NT2/D1 (cell line): Measurements from ENCODE around the gene ADAM15.
A peak's percentile ranks its signal among the peaks of the same experiment; 100 is the strongest.

ENCODE experiments used
- DNase-seq: peaks from one replicate; pipeline ENCODE4 v3.0.0-alpha.2; 2011; ENCODE audit warnings: low read depth, low spot score
- H3K27me3 ChIP-seq: 2 replicates; pipeline ENCODE4 v1.6.0; 2011; ENCODE audit warnings: mild to moderate bottlenecking; ENCODE audit not compliant: insufficient read length, insufficient read depth
- H3K36me3 ChIP-seq: 2 replicates; pipeline ENCODE4 v1.6.1; 2011; ENCODE audit warnings: mild to moderate bottlenecking, low read length, mixed read lengths; ENCODE audit not compliant: insufficient read depth, insufficient read length
- H3K4me1 ChIP-seq: 2 replicates; pipeline ENCODE4 v1.5.1; 2011; ENCODE audit not compliant: insufficient read depth, insufficient read length
- H3K4me3 ChIP-seq: 2 replicates; pipeline ENCODE4 v1.5.1; 2011; ENCODE audit warnings: low read depth; ENCODE audit not compliant: insufficient read length
- H3K9ac ChIP-seq: 2 replicates; pipeline ENCODE4 v1.6.0; 2011; ENCODE audit warnings: low read depth; ENCODE audit not compliant: insufficient read length
- H3K9me3 ChIP-seq: 2 replicates; pipeline ENCODE4 v1.5.1; 2011; ENCODE audit warnings: mild to moderate bottlenecking, low read length; ENCODE audit not compliant: insufficient read depth
- SUZ12 ChIP-seq: IDR thresholded peaks from 2 replicates; pipeline ENCODE4 v1.6.1; 2011; ENCODE audit not compliant: insufficient read length, insufficient read depth; ENCODE audit errors: extremely low read depth
- YY1 ChIP-seq: IDR thresholded peaks from 2 replicates; pipeline ENCODE4 v1.6.1; 2011; ENCODE audit not compliant: insufficient read length, insufficient read depth
- ZNF274 ChIP-seq: IDR thresholded peaks from 2 replicates; pipeline ENCODE4 v1.6.1; 2011; ENCODE audit warnings: mild to moderate bottlenecking, low read depth, low read length

The ADAM15 gene

GRCh38 chr1:155066777-155067176, 15.7 kb downstream of the ADAM15 start:
- no peak overlapping the region for H3K4me3 ChIP-seq
- peaks cover 44% of the 10 kb centered on the region for H3K36me3 ChIP-seq
- peaks cover 6% of the 10 kb centered on the region for H3K27me3 ChIP-seq
- no peaks in the 10 kb centered on the region for H3K9me3 ChIP-seq
- H3K9ac ChIP-seq, result no peak overlapping the region
- no peak for DNase-seq
- H3K4me1 ChIP-seq, result peaks cover 40% of the 10 kb centered on the region
- no peak for TF ChIP-seq ZNF274

- H3K27me3 ChIP-seq, result no peaks in the 10 kb centered on the region
- H3K4me1 ChIP-seq, result peaks cover 47% of the 10 kb centered on the region
- H3K4me3 ChIP-seq, result no peak overlapping the region
- H3K9me3 ChIP-seq, result no peaks in the 10 kb centered on the region
- peaks cover 44% of the 10 kb centered on the region for H3K36me3 ChIP-seq
- DNase-seq, result no peak
- no peak overlapping the region for H3K9ac ChIP-seq
- TF ChIP-seq ZNF274 (no peak), SUZ12 (no peak), YY1 (no peak)
Measured at GRCh38 chr1:155068599-155068998, 17.5 kb downstream of the ADAM15 start.

DNA sequence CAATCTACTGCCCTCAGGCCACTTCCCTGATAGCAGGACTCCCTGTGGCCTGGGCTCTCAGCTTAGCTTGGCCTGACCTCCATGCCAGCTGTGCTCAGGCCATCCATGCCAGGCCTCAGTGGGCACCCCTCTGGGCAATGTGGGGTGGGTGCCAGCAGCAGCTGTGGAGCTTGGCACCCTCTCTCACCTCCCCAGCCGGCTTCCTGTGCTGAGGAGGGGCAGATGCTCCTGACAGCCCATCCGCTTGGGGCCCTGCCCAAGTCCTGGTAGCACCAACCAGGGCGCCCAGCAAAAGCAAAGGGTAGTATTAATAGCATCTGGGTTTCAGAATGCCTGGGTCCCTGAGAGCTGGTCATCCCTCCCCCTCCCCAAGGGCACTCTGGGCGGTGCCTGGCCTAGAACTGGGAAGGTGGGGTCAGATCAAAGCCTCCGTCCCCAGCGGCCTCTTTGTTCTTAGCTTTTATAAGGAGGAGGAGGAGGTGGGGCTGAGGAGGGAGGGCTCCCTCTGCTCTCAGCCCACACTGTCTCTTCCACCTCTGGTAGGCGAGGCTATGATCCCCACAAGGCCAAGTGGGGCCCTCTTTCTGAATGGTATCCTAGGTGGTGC, 18.5 kb downstream of the ADAM15 start:
- no peaks in the 10 kb centered on the region for H3K9me3 ChIP-seq
- peaks cover 44% of the 10 kb centered on the region for H3K36me3 ChIP-seq
- H3K4me1 ChIP-seq, result peaks cover 50% of the 10 kb centered on the region
- no peak for DNase-seq
- H3K4me3 ChIP-seq, result no peak overlapping the region
- no peak for TF ChIP-seq YY1
- no peak for TF ChIP-seq ZNF274
- TF ChIP-seq SUZ12, result no peak
- no peaks in the 10 kb centered on the region for H3K27me3 ChIP-seq
- H3K9ac ChIP-seq, result no peak overlapping the region

DNA sequence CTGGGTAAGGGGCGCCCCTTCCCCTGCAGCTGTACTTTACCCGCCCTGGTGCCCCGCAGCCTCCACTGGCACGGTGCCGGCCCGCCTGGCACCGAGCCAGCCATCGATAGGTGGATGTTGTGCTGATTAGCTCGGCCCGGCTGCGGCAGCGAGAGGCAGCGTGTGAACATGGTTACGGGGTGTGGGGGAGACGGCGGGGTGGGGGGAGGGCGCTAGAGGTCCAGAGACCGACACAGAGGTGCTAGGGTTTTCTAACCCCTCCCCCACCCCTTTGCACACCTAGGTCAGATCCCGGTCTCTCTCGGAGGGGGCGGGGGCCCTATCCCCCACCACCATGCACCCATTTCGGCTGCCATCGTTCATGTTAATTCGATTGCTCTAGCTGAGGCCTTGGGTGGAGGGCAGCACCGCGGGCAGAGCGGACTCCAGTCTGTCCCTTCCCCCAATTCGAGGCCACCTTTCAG, 19.1 kb downstream of the ADAM15 start:
- TF ChIP-seq ZNF274 (no peak), SUZ12 (no peak)
- H3K9ac ChIP-seq, result peak overlapping the region; percentile 29
- no peaks in the 10 kb centered on the region for H3K9me3 ChIP-seq
- peaks cover 40% of the 10 kb centered on the region for H3K36me3 ChIP-seq
- H3K4me1 ChIP-seq, result peaks cover 46% of the 10 kb centered on the region
- no peak for DNase-seq
- no peak overlapping the region for H3K4me3 ChIP-seq
- no peaks in the 10 kb centered on the region for H3K27me3 ChIP-seq

- DNase-seq, result peak; percentile 90
- peaks cover 45% of the 10 kb centered on the region for H3K4me1 ChIP-seq
- no peak overlapping the region for H3K4me3 ChIP-seq
- H3K36me3 ChIP-seq, result peaks cover 38% of the 10 kb centered on the region
- peak overlapping the region; percentile 53 for H3K9ac ChIP-seq
- H3K27me3 ChIP-seq, result no peaks in the 10 kb centered on the region
- no peaks in the 10 kb centered on the region for H3K9me3 ChIP-seq
- TF ChIP-seq SUZ12 (no peak), ZNF274 (no peak)
Measured at GRCh38 chr1:155070721-155071569, 19.8 kb downstream of the ADAM15 start.

GRCh38 chr1:155071701-155072100, 20.6 kb downstream of the ADAM15 start:
- no peak for DNase-seq
- Histone ChIP-seq H3K36me3 (peaks cover 31% of the 10 kb centered on the region), H3K27me3 (no peaks in the 10 kb centered on the region), H3K9ac (no peak overlapping the region), H3K4me3 (no peak overlapping the region), H3K4me1 (peaks cover 45% of the 10 kb centered on the region), H3K9me3 (no peaks in the 10 kb centered on the region)
- no peak for TF ChIP-seq ZNF274
- TF ChIP-seq SUZ12, result no peak

DNA sequence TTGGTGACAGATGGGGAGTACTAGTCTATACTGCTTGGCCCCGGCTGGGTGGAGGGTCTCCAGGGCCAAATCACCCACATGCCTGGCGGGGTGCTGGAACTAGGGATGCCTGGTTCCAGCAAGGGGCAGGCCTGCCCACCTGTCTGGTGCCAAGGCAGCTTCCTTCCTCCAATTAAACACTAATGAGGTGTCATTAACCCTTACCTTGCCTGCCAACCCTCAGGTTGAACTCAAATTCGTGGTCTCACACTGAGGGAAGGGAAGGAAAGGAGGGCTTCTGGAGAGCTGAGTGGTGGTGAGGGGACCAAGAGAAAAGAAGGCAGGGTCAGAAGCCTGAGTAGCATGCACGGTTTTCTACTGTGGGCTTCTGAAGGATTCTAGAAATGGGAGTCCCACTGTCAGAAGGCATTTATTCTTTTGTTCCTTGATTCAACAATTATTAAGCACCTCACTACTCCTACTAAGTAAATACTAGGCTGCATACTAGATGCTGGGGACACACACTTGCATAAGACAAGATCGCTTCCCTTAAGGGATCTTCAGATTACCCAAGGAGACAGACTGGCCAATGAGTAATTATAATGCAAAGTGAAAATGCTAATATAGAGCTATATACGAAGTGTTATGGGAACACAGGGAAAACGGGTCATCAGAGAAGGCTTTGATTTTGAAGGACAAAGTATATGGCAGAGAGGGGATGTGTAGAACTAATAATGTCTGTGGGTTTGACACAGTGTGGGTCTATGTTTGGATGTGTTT, 21.6 kb downstream of the ADAM15 start:
- Histone ChIP-seq H3K36me3 (peaks cover 23% of the 10 kb centered on the region), H3K4me3 (no peak overlapping the region), H3K9me3 (no peaks in the 10 kb centered on the region), H3K9ac (no peak overlapping the region), H3K4me1 (peaks cover 52% of the 10 kb centered on the region), H3K27me3 (peaks cover 6% of the 10 kb centered on the region)
- TF ChIP-seq YY1 (no peak), ZNF274 (no peak), SUZ12 (no peak)
- no peak for DNase-seq
